Measurements from ENCODE around the gene ZBED5.

GRCh38 chr11:10868352-10868751 lies 10.5 kb upstream of the ZBED5 start:
- TF ChIP-seq CTCF (IDR thresholded peaks at IDR 0.05; ENCODE audit: poor library complexity, severe bottlenecking) (no peak), EZH2 (IDR thresholded peaks at IDR 0.05; ENCODE audit: borderline replicate concordance, insufficient read depth, low read length, poor library complexity, severe bottlenecking) (no peak), TAF1 (IDR thresholded peaks at IDR 0.05; ENCODE audit: low read depth) (no peak), RAD21 (conservative IDR thresholded peaks at IDR 0.05) (no peak)

Data from neural cell (in vitro differentiated cells).